Spleen (tissue), 7 donors: ENCODE measurements around the gene BTBD1.

Experiments
- CTCF ChIP-seq, 11 experiments: fragments of 200-600 bp in 7 of 11; fragments of 450-650 bp in 4 of 11; sonication (generic) in 4 of 11; IDR thresholded peaks in 8 of 11; conservative IDR thresholded peaks in 3 of 11; 1 replicate in 7 of 11; 2 replicates in 4 of 11; pipeline versions ENCODE4 v1.4.0 to v1.8.0; 2016 to 2021; ENCODE audit warnings: antibody characterized with exemption in 11 of 11, inconsistent platforms in 4 of 11, mild to moderate bottlenecking in 1 of 11
- POLR2A ChIP-seq, 3 donors: fragments of 450-650 bp; IDR thresholded peaks; one replicate each; pipeline ENCODE4 v1.5.1; 2017; ENCODE audit warnings: antibody characterized with exemption in 3 of 3, mild to moderate bottlenecking in 1 of 3
- POLR2AphosphoS5 ChIP-seq, 3 donors: sonication (generic); formaldehyde crosslinking; IDR thresholded peaks; one replicate each; pipeline ENCODE4 v1.5.1; 2017; ENCODE audit warnings: antibody characterized with exemption in 3 of 3
- donor health status: DM: no; HTN: no; CAD: no; lungs with moderate emphysema.
- donor health status: DM: no; HTN: no; CAD: no.
- donor health status: DM: no; HTN: no; CAD: no.

GRCh38 chr15:83108266-83109219 lies 41.5 kb upstream of the BTBD1 start:
- TF ChIP-seq POLR2A (IDR thresholded peaks at IDR 0.05) = peak in 1 of 3 donors; percentile 24
- TF ChIP-seq CTCF (IDR thresholded peaks at IDR 0.05 in 8 of 11, conservative IDR thresholded peaks at IDR 0.05 in 3 of 11) = no peak
- peak; percentile 74 to 85 (median 81) for TF ChIP-seq POLR2AphosphoS5 (IDR thresholded peaks at IDR 0.05)
